GM21447 (cell line): Measurements from ENCODE around the gene ZER1.
"Not testable (repeated sequence)": the region's sequence is repeated elsewhere in the genome, so short reads cannot be mapped to it uniquely, and the experiment has no call there.

Source experiments
- ATAC-seq: cut with Tn5 transposase; IDR thresholded peaks from one replicate; pipeline ENCODE4 v1.9.1; 2021; ENCODE audit not compliant: unreplicated experiment

The ZER1 gene

DNA sequence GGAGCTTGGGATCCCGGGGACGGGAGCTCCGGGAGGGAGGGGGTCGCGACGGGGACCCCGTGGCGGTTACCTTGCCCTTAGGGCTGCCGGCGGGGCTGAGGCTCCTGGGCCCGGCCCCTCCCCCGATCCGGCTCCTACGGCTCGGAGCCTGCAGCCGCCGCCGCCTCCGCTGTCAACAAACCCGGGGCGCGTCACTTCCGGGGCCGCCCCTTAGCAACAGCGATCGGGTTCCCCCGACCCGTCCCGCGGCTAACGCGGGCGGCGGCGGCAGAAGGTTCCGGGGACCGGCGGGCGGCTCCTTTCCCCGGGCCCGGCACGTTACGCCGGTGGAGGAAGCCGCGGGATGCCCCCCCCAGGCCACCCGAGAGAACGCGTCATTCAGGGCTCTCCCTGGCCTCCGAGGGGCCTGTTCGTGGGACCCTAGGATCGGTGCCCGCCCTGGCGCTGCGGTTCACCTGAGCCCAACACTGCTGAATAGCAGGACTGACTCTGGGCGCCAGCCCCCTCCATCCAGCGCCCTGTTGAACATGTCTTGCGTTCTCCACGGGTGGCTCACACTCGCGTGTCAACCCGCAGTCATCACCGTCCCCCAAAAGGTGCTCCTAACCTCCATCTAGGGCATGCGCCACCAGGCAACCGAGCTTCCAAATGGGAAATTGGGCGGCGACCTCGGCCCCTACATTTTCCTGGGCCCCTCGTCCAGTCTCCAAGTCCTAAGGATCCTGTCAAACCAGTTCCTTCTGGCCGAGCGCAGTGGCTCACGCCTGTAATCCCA lies at the start of gene ZER1:
Gene ZER1, minus strand, starts transcription at position 183 of the 775 bp plus-strand sequence. CDS start 16,362 bp downstream, outside the sequence.
- peak; percentile 82 for ATAC-seq

DNA sequence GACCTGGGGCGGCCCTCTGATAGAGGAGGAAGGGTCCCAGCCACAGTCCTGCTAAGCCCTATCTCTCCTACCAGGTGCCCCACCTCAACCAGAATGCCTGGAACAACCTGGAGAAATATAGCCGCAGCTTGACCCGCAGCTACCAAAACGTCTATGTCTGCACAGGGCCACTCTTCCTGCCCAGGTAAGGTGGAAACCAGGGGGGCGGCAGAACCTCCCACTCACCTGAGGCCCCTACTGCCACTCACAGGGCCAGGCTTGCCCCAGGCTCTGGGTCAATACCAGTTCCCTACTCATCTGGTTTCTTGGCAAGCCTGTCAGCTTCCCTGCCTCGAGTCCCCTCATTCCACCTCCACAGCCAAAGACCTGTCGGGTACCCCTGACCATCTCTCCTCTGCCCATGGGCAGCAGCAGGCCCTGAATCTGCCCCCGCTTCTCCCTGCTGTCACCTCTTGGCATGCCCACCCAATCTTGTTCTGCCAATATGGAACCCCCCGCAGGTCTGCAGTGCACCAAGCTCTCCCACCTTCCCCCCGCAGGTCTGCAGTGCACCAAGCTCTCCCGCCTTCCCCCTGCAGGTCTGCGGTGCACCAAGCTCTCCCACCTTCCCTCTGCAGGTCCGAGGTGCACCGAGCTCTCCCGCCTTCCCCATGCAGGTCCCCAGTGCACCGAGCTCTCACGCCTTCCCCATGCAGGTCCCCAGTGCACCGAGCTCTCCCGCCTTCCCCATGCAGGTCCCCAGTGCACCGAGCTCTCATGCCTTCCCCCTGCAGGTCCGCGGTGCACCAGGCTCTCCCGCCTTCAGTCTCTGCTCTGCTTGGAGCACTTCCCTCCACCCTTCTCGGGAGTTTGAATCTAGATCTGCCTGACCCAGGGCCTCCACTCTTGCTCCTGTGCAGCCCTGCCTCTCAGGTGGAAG lies 49.2 kb upstream of the ZER1 start:
- ATAC-seq: no peak

DNA sequence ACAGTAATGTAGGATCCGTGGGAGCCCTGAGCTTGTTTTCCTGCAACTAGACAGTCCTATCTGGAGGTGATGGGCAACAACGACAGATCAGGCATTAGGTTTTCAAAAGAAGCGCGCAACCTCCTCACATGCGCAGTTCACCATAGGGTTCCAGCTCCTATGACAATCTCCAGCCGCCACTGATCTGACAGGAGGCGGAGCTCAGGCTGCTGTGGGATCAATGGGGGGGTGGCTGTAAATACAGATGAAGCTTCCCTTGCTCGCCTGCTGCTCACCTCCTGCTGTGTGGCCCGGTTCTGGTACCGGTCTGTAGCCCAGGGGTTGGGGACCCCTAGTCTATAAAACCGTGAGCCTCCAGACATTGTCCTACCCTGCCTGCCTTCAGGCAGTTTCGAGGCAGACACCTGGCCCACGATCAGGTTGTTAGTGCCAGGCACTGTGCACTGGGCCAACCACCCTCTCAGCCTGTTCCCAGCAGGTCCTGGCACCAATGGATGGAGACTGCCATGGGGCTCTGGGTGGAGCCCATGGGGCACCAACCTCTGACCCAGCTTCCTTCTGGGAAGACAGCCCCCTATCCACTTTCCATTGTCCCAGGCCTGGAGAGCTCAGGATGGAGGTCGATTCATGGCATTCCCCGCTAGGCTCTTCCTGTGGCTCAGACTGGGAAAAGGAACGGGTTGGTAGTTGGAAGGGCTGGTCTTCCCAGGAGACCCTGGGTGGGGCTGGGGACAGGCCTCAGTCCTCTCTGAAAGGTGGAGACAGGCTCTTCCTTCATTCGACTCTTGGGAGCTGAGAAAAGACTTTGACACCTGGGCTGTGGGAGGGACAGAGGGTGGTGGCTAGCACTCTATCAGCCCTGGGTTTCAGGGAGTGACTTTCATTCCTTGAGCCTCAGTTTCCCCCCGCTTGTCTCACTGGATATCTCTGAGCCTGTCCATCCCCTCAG lies 48.3 kb upstream of the ZER1 start:
- ATAC-seq: no peak

DNA sequence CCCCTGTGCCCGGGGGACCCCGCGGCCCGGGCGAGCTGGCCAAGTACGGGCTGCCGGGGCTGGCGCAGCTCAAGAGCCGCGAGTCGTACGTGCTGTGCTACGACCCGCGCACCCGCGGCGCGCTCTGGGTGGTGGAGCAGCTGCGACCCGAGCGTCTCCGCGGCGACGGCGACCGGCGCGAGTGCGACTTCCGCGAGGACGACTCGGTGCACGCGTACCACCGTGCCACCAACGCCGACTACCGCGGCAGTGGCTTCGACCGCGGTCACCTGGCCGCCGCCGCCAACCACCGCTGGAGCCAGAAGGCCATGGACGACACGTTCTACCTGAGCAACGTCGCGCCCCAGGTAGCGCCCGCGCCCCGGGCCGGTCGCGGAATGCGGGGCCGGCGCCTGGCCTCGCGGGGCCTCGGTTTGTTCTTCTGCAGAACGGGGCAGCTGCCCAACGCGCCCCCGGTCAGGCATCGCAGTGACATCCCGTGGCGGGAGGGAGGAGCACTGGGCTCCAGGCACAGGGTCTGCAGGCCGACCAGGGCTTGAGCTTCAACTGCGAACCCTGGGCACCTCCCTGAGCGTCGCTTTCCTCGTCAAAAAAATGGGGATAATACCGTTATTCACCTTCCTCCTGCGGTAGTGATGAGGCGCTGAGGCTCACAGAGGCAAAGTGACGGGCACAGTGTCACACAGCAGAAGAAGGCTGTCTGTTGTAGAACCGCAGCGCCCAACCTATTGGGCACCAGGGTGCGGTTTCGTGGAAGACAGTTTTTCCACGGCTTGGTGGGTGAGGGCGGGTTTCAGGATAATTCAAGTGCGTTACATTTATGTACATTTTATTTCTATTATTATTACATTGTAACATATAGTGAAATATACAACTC lies 47.4 kb upstream of the ZER1 start:
- peak; percentile 37 for ATAC-seq

DNA sequence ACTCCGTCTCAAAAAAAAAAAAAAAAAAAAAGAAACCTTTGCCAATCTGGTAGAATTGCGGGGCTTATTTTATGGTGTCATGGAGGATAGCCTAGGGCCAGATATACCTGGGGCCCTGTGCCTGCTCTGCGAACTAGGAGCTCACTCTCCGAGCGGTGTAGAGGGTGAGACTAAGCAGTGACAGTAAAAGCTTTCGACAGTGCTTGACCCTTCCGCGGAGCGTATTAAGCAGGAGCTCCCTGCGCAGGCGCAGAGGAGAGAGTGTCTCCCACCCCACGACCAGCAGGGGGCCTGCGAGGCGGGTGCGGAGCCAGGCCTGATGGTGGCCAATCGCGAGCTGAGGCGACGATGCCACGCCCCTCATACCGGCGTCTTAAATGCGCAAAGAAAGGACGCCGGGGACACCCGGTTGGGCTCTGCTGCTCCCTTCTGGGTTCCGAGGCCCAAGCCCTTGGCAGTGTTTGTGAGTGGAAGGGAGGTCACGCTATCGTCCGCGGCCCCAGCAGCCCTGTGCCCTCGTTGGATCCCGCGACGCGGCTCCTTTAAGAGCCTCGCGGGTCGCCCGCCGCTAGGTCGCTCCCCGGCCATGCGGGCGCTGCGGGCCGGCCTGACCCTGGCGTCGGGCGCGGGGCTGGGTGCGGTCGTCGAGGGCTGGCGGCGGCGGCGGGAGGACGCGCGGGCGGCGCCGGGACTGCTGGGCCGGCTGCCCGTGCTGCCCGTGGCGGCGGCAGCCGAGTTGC lies 46.5 kb upstream of the ZER1 start, which contains the start of gene ENDOG:
Gene ENDOG, plus strand, starts transcription at position 402 of the 740 bp plus-strand sequence. Its CDS starts 185 bp downstream, at position 587.
- ATAC-seq: peak; percentile 84

DNA sequence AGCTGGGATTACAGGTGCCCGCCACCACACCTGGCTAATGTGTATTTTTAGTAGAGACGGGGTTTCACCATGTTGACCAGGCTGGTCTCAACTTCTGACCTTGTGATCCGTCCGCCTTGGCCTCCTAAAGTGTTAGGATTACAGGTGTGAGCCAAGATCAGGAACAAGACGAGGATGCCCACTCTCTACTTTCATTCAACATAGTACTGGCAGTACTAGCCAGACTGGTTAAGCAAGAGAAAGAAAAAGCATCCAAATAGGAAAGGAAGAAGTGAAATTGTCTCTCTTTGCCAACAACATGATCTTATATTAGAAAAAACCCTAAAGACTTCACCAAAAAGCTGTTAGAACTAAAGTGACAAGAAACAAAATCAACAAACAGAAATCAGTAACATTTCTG lies 39.1 kb upstream of the ZER1 start:
- no peak for ATAC-seq

DNA sequence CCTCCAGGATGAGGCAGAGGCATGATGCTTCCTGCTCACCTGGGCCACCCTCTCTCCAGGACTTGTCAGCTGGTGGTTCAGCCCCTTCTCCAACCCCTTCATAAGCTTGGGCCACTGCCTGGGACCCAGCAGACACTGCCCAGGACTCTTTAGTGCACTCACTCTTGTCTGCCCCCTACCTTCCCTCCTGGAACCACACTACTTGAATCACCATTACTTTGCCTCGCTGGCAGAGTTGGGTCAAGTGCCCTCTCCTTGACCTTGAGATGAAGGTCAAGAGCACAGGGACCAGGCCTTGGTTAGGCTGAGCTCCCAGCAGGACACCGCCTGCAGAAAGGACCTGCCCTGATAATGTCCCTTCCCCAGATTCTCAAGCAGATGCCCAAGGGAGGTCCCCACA lies 38.1 kb upstream of the ZER1 start:
- no peak for ATAC-seq

DNA sequence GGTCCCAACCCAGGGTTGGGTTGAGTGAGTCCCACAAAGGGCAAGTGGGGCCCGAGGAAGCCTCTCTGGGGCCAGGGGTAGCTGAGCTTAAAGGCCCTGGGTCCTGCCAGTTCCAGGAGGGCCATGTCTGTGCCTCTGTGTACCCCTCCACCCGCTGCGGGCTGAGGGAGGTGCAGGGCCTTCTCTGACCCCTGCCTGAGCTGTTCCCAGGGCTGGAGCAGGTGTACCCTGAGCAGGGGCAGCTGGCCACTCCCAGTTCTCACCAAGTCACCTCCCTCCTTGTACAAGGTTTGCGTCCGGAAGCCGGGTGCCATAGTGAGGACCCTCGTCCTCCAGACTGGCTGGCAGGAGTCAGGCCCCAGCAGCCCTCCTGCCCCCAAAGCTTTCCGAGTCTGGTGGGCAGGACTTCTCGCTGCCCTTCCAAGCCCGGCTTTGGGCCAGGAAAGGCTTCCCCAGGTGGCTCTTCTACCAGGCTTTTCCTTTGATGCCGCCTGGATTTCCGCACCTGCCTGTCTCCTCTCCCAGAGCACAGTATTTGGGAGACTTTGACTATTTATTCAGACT lies 37.4 kb upstream of the ZER1 start:
- ATAC-seq: no peak

DNA sequence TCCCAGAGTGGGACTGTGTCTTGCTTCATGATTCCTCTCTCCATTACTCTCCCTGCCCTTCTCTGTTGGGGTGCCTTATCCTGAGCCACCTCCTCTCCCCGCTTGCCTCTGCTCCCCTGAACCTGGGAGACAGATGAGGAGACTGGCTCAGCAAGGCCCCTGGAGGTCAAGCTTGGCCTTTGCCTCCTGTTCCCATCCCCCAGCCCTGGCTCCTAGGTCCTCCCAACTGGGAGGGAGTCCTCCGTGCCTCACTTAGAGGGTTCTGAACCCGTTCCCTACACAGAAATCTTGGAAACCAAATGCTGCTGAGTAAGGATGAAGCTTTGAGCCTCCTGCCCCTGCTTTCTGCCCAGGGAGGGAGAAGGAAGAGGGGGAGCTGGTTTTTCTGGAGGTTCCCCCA lies 36.8 kb upstream of the ZER1 start:
- no peak for ATAC-seq

DNA sequence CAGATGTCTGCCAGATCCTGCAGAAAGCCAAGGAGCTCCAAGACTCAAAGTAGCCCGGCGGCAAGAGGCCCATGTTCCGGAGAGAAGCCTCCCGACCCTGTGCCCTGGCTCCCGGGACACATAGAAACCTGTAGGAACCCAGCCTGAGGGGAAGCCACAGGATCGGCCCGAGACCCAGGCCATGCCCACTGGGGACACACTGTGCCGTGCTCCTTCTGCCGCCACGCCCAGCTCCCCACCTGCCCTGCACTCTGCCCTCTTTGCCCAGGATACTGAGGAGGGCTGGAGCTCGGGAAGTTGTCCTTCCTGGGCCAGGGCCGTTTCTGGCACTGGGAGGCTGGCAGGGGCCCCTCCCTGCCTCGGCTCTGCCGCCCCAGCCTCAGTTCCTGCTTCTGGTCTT lies 36.1 kb upstream of the ZER1 start:
- no peak for ATAC-seq

DNA sequence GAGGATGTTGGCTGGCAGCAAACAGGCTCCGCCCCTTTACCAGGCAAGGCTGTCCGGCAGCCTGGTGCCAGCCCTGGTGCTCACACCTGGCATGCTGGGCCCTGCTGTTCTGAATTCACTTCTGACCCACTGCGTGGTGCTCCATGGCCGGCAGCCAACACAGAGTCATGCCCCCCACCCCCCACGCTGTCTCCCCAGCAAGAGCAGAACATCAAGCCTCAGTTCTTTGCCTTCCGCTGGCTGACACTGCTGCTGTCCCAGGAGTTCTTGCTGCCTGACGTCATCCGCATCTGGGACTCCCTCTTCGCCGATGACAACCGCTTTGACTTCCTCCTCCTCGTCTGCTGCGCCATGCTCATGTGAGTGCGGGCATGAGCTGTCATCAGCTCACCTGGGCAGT lies 33.9 kb upstream of the ZER1 start:
- ATAC-seq: no peak

DNA sequence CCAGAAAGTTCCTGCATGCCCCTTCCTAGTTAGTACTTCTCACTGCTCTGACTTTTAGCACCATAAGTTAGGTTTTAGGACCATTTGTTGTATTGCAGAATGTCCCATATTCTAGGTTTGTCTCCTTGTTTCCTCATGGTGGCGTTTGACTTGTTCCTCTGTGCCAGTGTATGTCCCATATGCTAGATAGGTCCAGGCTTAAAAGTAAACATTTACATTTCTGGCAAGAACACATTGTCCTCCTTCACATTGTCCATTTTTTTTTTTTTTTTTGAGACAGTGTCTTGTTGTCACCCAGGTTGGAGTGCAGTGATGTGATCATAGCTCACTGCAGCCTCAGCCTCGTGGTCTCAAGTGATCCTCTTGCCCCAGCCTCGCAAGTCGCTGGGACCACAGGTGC lies 30.8 kb upstream of the ZER1 start:
- no peak for ATAC-seq

DNA sequence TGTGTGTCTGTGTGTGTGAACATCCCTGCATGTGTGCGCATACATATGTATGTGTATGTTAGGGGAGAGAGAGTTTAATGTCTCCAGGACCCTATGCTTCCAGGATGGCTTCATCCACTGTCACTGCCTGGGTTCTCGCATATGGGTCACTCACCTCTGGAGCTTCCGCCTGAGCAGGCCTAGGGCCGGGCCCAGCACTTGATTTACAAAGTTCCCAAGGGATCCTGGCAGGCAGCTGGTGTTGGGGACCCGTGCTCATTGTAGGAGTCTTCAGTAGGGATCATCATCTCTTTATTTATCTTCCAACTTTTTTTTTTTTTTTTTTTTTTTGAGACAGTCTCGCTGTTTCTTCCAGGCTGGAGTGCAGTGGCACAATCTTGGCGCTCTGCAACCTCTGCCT lies 28.3 kb upstream of the ZER1 start:
- no peak for ATAC-seq

DNA sequence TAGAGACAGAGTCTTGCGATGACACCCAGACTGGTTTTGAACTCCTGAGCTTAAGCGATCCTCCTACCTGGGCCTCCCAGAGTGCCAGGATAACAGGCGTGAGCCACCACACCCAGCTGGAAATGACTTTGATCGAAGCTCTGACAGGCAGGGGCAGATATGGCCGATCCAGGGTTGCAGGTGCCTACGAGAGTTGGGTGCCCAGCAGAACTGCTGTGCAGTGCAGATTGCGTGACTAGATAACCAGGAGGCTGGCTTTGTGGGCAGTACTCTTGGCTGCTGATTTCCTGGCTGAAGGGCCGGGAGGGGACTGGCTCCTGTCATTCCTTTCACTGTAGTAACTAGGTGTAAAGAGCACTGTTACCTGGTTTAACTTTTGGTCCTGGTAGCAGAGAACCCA lies 27.2 kb upstream of the ZER1 start:
- ATAC-seq: no peak

DNA sequence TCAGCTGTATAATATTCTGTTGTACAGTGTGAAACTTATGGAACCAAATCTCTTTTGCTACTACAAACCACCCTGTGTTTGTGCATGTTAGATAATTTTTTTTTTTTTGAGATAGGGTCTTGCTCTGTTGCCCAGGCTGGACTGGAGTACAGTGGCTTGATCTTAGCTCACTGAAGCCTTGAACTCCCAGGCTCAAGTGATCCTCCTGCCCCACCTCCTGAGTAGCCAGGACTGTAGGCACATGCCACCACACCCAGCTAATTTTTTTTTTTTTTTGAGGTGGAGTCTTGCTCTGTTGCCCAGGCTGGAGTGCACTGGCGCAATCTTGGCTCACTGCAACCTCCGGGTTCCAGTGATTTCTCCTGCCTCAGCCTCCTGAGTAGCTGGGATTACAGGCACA lies 23.2 kb upstream of the ZER1 start:
- ATAC-seq: not testable (repeated sequence)

DNA sequence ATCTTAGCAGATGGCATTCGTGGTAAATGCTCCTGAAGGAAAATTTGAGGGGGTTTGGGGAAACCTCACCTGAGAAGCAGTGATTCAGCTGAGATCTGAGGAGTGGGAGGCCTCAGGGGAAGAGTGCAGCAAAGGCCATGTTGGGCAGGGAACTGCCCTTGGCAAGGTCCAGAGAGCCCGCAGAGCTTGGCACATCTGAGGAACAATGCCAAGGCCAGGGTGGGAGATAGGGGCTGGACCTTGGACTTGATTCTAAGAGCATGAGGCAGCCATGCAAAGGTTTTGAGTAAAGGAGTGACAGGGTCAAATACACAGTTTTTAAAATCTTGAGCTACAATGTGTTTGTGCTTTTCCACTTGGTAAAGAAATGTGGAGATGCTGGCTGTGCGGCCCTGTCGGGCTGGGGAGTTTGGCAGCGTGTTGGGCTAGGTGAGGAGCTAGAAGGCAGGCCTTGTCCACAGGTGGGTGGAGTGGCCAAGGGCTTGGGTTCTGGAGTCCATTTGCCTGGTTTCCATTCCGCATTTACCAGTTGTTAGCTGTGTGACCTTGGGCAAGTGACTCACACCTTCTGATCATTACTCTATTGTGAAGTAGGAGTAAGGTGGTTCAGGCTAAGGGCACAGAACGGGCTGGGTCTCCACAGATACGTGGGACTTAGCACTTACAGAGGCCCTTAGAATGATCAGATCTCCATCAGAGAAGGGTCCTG lies 21.4 kb upstream of the ZER1 start:
- no peak for ATAC-seq

DNA sequence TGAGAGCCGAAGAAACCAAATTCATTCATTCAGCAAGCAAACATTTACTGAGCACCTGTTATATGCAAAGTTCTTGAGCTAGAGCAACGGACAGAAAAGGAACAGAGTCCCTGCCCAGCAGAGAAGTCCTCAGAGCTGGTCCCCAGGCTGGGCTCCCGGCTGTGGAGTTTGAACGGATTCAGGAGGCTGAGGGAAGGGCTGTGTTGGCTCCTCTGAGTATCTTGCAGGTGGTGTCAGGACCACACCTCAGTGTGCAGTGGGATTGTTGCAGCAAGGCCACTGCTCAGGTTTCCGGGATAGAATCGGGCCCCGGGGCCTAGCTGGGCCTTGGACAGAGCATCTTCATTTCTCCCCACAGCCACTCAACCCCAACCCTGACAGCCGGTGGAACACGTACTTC lies 20.4 kb upstream of the ZER1 start:
- no peak for ATAC-seq

DNA sequence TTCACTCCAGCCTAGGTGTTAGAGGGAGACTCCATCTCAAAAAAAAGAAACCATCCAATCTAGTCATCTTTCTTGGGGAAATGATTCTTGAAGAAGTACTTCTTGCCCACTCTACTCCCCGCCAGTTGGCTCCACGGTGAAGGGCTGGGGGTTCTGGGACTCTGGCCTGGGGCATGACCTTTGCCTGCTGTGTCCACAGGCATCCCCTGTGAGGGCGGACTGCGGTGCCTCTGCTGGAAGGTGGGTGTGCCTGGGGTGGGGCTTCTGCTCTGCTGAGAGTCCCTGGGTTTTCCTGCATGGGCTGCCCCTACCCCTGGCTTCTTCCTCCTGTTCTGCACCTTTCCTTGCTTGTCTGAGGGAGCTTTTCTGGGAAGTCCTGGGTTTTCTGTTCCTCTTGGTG lies 18.8 kb upstream of the ZER1 start:
- ATAC-seq: no peak
